ENCODE measurements around the gene LYL1.

The LYL1 gene

GRCh38 chr19:13053761-13054625, 48.7 kb downstream of the LYL1 start:
- no peak for DNase-seq

GRCh38 chr19:13053238-13053637, 49.4 kb downstream of the LYL1 start:
- DNase-seq = no peak

GRCh38 chr19:13052447-13053175, 50.0 kb downstream of the LYL1 start:
- no peak for DNase-seq

- DNase-seq = peak; percentile 59
Measured at GRCh38 chr19:13051557-13052165, 51.0 kb downstream of the LYL1 start.

GRCh38 chr19:13050274-13050673, 52.4 kb downstream of the LYL1 start:
- no peak for DNase-seq
